Stomach (tissue), 9 donors: ENCODE data around the gene UBAC1. TPM values are rescaled to one million over a fixed set of nuclear protein-coding genes. Genes with fewer than 3 reads are reported as not detected.

Experiments used
- DNase-seq, 2 donors: peaks; one replicate each; pipeline versions ENCODE4 v3.0.0 to v3.0.0-alpha.2; 2013 to 2019
- H3K27ac ChIP-seq, 5 donors: fragments of 200-600 bp in 4 of 5; sonication (generic) in 4 of 5; one replicate each; pipeline ENCODE4 v1.5.1; 2013 to 2019; ENCODE audit warnings: mild to moderate bottlenecking in 1 of 5, moderate library complexity in 1 of 5
- H3K27me3 ChIP-seq, 3 donors: fragments of 200-600 bp; sonication (generic); one replicate each; pipeline ENCODE4 v1.5.1; 2017 to 2019; ENCODE audit warnings: mixed run types in 1 of 3
- H3K36me3 ChIP-seq, 4 donors: fragments of 200-600 bp; sonication (generic); 1 replicate in 3 of 4; 2 replicates in 1 of 4; pipeline ENCODE4 v1.5.1; 2016 to 2019
- H3K4me1 ChIP-seq, 4 donors: fragments of 200-600 bp; sonication (generic); one replicate each; pipeline ENCODE4 v1.5.1; 2016 to 2019
- H3K4me3 ChIP-seq, 4 donors: fragments of 200-600 bp; sonication (generic) in 3 of 4; one replicate each; pipeline ENCODE4 v1.5.1; 2016 to 2019; ENCODE audit warnings: mild to moderate bottlenecking in 1 of 4
- H3K9me3 ChIP-seq, 4 donors: fragments of 200-600 bp; sonication (generic); one replicate each; pipeline ENCODE4 v1.5.1; 2016 to 2019
- EP300 ChIP-seq: sonication (generic); formaldehyde crosslinking; IDR thresholded peaks from one replicate; pipeline ENCODE4 v1.6.1; 2017; ENCODE audit warnings: antibody characterized with exemption
- POLR2A ChIP-seq, 4 donors: fragments of 450-650 bp; IDR thresholded peaks; one replicate each; pipeline ENCODE4 v1.6.1; 2016; ENCODE audit warnings: antibody characterized with exemption in 4 of 4, control low read depth in 2 of 4, mild to moderate bottlenecking in 1 of 4, moderate library complexity in 1 of 4
- POLR2AphosphoS5 ChIP-seq, 3 donors: sonication (generic); formaldehyde crosslinking; IDR thresholded peaks; one replicate each; pipeline ENCODE4 v1.6.1; 2016; ENCODE audit warnings: antibody characterized with exemption in 3 of 3
- WGBS, 5 donors: extraction: QIAGEN DNeasy Blood & Tissue Kit in 3 of 5; methylation state at CpG; one replicate each; pipeline versions ENCODE4 v1.1.5 to v1.1.7; 2013 to 2018; 5-methylcytosine and 5-hydroxymethylcytosine counted together
- intact Hi-C: fragments of 100-400 bp; cut with DNase I; formaldehyde crosslinking; loops from one replicate; pipeline ENCODE4 v1.15.1; 2023; ENCODE audit warnings: low total_unique reads
- polyA plus RNA-seq, 3 donors: library from polyadenylated mRNA; stranded (reverse); fragments of 200-250 nt; gene quantifications; one replicate each; pipeline ENCODE4 v1.2.3, GENCODE V29; 2013
- total RNA-seq, 5 donors: library from RNA; depleted of rRNA; stranded (reverse); fragments of >200 nt; gene quantifications; one replicate each; pipeline versions ENCODE4 v1.1.0 to v1.2.3, GENCODE V29; 2014 to 2016
- TF ChIP-seq, protein P1 (sequence below), 7 experiments: fragments of 450-650 bp in 4 of 7; fragments of 200-600 bp in 3 of 7; sonication (generic) in 3 of 7; IDR thresholded peaks; one replicate each; pipeline ENCODE4 v1.5.1; 2016 to 2019; ENCODE audit warnings: antibody characterized with exemption in 7 of 7, control low read depth in 2 of 7, mild to moderate bottlenecking in 1 of 7
- donor health status: healthy with polysubstance abuse.
- donor health status: Bipolar disorder and iron deficiency.
- donor health status: healthy.

Gene UBAC1
- total and polyA plus RNA-seq, 8 donors: 22.6 to 70.1 (median 42.6) TPM

DNA sequence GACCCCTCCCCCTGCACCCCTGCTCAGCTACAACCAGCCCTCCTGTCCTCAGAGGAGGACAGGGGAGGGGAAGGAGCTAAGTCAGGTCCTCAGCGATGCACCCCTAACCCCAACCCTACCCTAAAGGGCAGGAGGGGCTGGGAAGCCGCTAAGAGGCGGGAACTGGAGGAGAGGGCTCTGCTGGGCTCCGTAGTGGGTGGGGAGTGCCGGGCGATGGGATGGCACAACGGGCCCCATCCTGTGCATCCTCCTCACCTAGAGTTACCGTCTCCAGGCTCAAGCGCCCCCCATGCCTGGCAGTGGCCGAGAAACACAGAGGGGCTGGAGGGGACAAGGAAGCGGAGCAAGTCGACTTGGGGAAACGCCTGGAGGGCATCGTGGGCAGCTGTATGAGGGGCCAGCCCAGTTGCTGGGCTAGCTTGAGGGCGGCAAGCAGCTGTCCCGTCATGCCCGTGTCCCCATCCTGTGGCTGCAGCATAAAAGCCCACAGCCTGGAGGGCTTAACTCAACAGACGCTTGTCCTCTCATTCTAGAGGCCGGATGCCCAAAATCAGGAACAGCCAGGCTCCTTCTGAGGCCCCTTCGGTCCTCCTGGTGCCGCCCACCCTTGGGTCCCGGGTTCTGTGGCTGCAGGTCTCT is 23.0 kb upstream of the UBAC1 start:
- Histone ChIP-seq H3K4me3 (no peak overlapping the region), H3K36me3 (no peaks in the 10 kb centered on the region), H3K4me1 (peaks cover 1 to 5% (median 2%) of the 10 kb centered on the region in 4 donors), H3K9me3 (no peaks in the 10 kb centered on the region), H3K27ac (no peak overlapping the region), H3K27me3 (peaks cover 0 to 67% (median 0%) of the 10 kb centered on the region in 3 donors)
- intact Hi-C loops: no loop called here
- TF ChIP-seq POLR2AphosphoS5 (IDR thresholded peaks at IDR 0.05): no peak
- TF ChIP-seq POLR2A (IDR thresholded peaks at IDR 0.05): no peak
- no peak for TF ChIP-seq EP300
- TF ChIP-seq, protein P1, sequence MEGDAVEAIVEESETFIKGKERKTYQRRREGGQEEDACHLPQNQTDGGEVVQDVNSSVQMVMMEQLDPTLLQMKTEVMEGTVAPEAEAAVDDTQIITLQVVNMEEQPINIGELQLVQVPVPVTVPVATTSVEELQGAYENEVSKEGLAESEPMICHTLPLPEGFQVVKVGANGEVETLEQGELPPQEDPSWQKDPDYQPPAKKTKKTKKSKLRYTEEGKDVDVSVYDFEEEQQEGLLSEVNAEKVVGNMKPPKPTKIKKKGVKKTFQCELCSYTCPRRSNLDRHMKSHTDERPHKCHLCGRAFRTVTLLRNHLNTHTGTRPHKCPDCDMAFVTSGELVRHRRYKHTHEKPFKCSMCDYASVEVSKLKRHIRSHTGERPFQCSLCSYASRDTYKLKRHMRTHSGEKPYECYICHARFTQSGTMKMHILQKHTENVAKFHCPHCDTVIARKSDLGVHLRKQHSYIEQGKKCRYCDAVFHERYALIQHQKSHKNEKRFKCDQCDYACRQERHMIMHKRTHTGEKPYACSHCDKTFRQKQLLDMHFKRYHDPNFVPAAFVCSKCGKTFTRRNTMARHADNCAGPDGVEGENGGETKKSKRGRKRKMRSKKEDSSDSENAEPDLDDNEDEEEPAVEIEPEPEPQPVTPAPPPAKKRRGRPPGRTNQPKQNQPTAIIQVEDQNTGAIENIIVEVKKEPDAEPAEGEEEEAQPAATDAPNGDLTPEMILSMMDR (IDR thresholded peaks at IDR 0.05): no peak
- WGBS, 5 donors: 68 to 77% (median 72%) methylated on average over 16 to 22 of the region's 22 CpGs
- no peak for DNase-seq

DNA sequence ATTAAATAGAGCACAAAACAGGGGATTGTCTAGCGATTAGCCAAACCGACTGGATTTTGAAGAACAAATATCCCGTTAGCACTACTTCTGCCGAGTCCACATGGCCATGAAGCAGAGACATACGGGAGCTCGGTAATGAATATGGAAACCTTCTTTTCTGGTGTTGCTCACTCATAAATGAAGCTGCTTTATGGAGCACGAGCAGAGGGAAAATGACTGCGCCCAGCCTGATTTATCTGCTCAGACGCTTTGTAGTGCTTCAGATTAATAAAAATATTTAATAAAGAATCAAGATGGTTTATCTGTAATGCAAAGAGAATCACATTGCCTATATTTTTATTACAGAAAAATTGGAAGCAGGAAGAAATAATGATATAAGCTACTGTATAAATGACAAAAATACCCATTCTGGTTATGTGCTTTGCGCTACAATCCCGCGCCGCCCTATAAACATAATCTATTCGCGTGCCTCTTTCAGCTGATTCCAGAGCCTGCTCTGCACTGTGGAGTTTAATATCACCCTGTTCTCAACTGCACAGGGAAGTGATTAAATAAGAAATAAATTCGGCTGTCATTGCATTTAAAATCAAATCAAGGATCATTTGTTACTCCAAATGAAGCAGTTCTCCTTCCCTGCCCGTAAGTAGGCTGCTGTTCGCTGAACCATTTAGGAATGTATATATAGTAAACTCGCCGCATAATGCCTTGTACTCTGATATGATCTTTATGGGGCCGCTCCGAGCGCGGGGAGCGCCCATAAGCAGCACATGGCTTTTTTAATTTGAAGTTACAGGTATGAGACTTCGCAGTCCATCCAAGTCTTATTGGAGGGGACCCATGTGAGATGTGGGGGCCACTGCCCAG is 22.3 kb upstream of the UBAC1 start:
- H3K4me1 ChIP-seq: peaks cover 0 to 12% (median 6%) of the 10 kb centered on the region in 4 donors
- 66 to 77% (median 75%) methylated on average over 26 of the region's 26 CpGs for WGBS, 5 donors
- H3K27ac ChIP-seq: no peak overlapping the region
- peaks cover 0 to 67% (median 4%) of the 10 kb centered on the region in 3 donors for H3K27me3 ChIP-seq
- intact Hi-C loops: no loop called here
- DNase-seq: no peak
- H3K4me3 ChIP-seq: no peak overlapping the region
- TF ChIP-seq EP300 (no peak), POLR2A (IDR thresholded peaks at IDR 0.05) (no peak), POLR2AphosphoS5 (IDR thresholded peaks at IDR 0.05) (no peak)
- TF ChIP-seq, protein P1 (IDR thresholded peaks at IDR 0.05): no peak
- no peaks in the 10 kb centered on the region for H3K36me3 ChIP-seq
- H3K9me3 ChIP-seq: no peaks in the 10 kb centered on the region

DNA sequence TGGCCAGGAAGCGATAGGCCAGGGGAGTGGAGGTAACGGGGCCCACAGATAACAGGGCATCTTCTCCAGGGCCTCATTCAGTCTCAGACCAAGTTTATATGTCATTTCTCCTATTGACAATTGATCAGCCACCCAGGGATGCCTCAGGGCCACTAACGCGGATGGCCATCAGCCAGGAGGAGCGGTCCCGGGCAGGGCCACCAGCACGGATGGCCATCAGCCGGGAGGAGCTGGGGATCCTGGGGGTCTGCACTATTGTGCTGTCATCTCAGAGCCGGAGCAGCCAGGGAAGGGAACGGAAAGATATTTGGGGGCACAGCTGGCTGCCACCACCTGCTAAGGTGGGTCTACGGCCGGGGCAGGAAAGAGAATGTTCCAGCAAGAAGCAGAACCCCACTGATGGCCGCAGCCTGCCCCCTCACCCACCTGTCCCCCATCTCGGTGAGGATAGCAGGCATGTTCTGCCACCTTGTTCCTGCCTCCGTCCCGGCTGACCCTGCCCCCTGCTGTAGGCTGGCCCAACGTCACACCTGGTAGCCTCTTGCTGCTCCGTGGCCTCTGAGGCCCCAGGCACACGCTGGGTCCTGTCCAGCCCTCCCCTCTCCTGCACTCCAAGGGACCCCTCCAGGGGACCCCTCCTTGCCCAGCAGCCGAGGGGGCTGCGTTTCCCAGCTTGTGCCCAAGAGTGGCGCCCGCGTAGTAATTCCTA is 21.5 kb upstream of the UBAC1 start:
- Histone ChIP-seq H3K27me3 (peaks cover 0 to 67% (median 4%) of the 10 kb centered on the region in 3 donors), H3K9me3 (no peaks in the 10 kb centered on the region), H3K4me1 (peaks cover 0 to 13% (median 6%) of the 10 kb centered on the region in 4 donors), H3K27ac (no peak overlapping the region), H3K36me3 (no peaks in the 10 kb centered on the region), H3K4me3 (no peak overlapping the region)
- intact Hi-C loops: no loop called here
- TF ChIP-seq, protein P1 (IDR thresholded peaks at IDR 0.05): no peak
- TF ChIP-seq POLR2A (IDR thresholded peaks at IDR 0.05): no peak
- TF ChIP-seq EP300: no peak
- no peak for TF ChIP-seq POLR2AphosphoS5 (IDR thresholded peaks at IDR 0.05)
- no peak for DNase-seq
- WGBS, 5 donors: 75 to 85% (median 76%) methylated on average over 11 to 24 of the region's 24 CpGs

DNA sequence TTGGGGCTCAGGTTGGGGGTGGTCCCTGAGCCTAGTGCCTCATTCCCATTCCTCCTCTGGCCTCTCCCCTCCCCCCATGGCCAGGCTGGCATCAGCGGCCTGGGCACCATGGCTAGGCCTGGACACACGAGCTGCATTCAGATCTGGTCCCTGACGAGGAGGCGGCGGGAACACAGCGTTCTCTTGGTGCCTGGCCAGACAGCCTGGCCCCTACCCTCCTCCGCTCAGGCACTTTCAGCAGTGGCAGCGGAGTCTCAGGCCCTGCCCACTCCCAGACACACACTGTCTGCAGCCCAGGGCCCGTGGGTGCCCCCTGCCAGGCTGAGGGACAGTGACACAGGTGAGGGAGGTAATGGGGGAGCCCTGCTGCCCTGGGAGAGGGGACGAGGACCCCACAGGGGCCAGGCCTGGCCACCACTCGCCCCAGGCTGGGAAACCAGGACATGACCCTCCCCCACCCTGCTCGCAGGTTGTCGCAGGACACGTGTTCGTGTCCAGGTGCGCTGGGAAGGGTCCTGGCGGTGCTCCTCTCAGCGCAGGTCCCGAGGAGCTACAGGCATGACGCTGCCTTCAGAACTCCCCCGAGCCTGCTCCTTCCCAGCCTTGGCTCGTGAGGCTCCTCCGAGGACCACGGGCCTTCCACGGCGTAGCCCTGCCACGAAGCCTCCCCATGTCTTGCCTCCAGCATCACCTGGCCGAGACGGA is 19.9 kb upstream of the UBAC1 start:
- H3K27ac ChIP-seq: no peak overlapping the region
- intact Hi-C loops: no loop called here
- H3K27me3 ChIP-seq: peaks cover 0 to 76% (median 11%) of the 10 kb centered on the region in 3 donors
- 78 to 88% (median 85%) methylated on average over 18 to 29 of the region's 29 CpGs for WGBS, 5 donors
- no peaks in the 10 kb centered on the region for H3K9me3 ChIP-seq
- no peak overlapping the region for H3K4me3 ChIP-seq
- TF ChIP-seq EP300 (no peak), POLR2A (IDR thresholded peaks at IDR 0.05) (no peak), POLR2AphosphoS5 (IDR thresholded peaks at IDR 0.05) (no peak)
- TF ChIP-seq, protein P1 (IDR thresholded peaks at IDR 0.05): no peak
- no peak for DNase-seq
- H3K4me1 ChIP-seq: peaks cover 0 to 13% (median 6%) of the 10 kb centered on the region in 4 donors
- no peaks in the 10 kb centered on the region for H3K36me3 ChIP-seq
